ENCODE data around the gene SELE.

The SELE gene, protein sequence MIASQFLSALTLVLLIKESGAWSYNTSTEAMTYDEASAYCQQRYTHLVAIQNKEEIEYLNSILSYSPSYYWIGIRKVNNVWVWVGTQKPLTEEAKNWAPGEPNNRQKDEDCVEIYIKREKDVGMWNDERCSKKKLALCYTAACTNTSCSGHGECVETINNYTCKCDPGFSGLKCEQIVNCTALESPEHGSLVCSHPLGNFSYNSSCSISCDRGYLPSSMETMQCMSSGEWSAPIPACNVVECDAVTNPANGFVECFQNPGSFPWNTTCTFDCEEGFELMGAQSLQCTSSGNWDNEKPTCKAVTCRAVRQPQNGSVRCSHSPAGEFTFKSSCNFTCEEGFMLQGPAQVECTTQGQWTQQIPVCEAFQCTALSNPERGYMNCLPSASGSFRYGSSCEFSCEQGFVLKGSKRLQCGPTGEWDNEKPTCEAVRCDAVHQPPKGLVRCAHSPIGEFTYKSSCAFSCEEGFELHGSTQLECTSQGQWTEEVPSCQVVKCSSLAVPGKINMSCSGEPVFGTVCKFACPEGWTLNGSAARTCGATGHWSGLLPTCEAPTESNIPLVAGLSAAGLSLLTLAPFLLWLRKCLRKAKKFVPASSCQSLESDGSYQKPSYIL

DNA sequence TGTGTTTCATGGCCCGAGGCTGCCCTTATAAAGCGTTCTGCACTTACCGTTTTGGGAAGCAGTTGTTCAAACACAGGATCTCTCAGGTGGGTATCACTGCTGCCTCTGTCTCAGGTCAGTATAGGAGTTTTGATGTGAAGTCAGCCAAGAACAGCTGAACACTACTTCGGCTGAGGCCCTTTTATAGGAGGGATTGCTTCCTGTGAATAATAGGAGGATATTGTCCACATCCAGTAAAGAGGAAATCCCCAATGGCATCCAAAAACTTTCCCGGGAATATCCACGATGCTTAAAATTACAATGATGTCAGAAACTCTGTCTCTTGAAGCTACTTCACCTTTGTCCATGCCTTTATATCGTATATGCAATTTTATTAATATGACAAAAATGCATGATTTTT lies at the start of gene SELE:
Gene SELE, minus strand, starts transcription at position 156 of the 400 bp plus-strand sequence. CDS start 467 bp downstream, outside the sequence.
- DNase-seq (ENCODE audit: low spot score) = no peak

- no peak for DNase-seq (ENCODE audit: low spot score)
These were observed 48.7 kb upstream of the SELE start for GRCh38 chr1:169782596-169782995.

DNA sequence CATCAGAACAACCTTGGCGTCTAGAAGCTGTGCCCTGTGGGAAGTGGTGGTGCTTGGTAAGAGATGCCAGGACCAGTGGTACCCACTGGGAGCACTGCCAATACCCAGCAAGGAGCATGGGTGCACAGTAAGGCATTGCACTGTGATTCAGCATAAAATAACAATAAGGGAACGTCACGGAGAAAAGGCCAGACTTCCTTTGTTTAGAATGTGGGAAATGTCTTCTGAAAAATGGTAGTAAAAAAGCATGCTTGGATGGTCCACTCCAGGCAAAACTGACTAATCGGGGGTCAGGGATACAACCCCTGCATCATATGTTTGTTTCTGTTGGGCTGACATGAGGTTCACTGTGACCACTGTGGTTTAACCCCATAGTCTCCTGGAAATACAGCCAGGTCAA lies 46.1 kb upstream of the SELE start:
- no peak for DNase-seq (ENCODE audit: low spot score)

GRCh38 chr1:169779150-169779549 lies 45.3 kb upstream of the SELE start:
- DNase-seq (ENCODE audit: low spot score) = no peak

DNA sequence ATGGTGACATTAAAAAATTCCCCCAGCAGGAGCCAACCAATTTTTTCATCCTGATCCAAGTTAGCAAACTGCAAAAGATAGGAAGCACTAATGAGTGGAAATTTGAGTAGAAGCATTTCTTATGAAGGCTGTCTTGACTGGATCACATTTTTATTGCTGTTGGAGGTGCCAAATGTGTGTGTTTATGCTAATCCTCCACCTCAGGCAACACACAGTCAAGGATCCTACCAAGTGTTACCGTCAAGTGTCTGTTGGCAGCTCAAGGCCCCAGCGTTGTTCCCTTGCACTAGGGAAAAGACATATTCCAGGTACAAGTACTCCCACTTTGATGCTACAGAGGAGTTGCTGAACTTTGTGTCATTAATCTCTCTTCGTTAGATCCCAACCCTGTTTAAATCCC lies 42.6 kb upstream of the SELE start:
- no peak for DNase-seq (ENCODE audit: low spot score)

- DNase-seq (ENCODE audit: low spot score) = no peak
These were observed 34.3 kb upstream of the SELE start for GRCh38 chr1:169768161-169768560.

DNA sequence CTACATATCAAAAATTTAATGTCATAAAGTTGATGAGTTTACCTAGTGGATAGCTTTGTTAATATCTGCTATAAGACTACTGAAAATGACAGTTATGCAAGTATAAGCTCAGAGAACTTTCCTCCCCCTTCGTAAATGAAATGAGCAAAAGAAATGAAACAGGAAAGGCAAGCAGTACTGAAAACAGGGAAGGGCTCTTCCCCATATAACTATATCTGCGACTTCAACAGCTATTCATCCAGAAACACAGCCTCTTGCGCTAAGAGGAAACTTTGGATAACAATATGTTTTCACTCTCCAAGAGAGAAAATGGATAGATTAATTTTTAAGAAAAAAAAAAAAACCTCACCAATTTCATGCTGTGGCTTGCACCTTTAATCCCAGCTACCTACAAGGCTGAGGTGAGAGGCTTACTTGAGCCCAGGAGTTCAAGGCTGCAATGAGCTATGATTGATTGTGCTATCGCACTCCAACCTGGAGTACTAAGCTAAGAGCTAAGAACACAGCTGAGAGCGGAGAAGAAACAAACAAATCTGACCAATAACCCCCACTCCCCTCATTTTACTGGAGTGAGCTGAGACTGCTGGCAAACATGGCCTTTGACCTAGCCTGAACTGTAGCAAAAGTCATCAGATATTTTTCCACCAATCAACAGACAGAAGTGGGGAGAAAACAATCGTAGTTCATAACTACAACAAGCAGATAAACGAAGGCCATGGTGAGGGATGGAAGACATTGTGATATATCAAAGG lies 31.9 kb upstream of the SELE start:
- DNase-seq (ENCODE audit: low spot score) = no peak

- no peak for DNase-seq (ENCODE audit: low spot score)
These were observed 31.0 kb upstream of the SELE start for GRCh38 chr1:169764919-169765318.

DNA sequence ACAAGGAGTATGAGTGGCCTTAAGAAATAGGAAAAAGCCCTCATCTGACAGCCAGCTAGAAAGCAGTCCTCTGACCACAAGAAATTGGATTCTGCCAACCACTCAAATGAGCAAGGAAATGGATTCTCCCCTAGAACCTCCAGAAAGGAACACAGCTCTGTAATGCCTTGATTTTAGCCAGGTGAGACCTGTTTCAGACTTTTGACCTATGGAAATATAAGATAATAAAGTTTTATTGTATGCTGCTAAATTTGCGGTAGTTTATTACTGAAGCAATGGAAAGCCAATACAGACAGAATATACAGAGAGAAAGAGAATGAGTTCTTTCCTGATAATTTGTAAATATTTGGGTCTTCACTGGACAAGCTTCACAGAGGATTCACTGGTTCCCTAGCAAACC lies 28.8 kb upstream of the SELE start:
- DNase-seq (ENCODE audit: low spot score) = no peak

DNA sequence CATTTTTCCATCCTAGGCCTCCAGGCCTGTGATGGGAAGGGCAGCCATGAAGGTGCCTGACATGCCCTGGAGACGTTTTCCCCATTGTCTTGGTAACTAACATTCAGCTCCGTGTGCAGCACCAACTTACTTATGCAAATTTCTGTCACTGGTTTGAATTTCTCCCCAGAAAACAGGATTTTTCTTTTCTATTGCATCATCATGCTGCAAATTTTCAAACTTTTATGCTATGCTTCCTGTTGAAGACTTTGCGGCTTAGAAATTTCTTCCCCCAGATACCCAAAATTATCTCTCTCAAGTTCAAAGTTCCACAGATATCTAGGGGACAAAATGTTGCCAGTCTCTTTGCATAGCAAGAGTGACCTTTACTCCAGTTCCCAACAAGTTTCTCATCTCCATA lies 25.2 kb upstream of the SELE start:
- DNase-seq (ENCODE audit: low spot score) = no peak

DNA sequence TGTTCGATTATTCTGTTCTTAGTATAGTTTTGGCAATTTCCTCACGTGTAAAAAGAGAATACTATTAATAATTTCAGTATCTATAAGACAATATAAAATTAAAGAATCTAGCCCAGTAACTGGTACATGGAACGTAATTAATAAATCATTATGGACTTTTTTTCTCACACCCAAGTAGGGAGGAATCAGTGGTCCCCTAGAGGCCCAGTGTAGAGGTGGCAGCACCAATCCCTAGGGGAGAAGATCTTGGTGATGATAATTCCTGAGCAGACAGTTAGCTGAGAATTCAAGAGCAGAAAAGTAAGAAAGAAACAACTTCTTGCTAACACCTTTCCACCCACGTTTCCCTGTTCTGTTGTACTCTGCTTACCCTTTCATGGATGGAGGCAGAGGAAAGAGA lies 19.7 kb upstream of the SELE start:
- no peak for DNase-seq (ENCODE audit: low spot score)

GRCh38 chr1:169750041-169750440 lies 16.2 kb upstream of the SELE start:
- DNase-seq (ENCODE audit: low spot score) = no peak

DNA sequence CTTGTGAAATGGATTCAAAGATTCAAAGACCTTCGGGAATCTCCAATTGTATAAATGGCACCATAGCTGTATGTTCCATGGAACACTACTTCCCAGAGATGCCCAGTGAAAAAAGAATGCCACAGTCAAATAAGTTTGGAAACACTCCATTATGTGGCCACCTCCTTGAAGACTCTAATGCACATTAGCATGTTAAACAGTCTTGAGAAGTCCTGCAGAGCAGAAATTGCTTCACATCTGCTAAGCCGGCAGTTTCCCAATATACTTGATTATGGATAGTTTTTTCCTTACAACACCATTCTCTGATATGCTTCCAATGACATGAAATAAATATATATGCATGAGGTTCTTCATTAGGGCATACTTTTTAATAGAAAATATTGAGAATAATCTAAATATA lies 12.7 kb upstream of the SELE start:
- no peak for DNase-seq (ENCODE audit: low spot score)

DNA sequence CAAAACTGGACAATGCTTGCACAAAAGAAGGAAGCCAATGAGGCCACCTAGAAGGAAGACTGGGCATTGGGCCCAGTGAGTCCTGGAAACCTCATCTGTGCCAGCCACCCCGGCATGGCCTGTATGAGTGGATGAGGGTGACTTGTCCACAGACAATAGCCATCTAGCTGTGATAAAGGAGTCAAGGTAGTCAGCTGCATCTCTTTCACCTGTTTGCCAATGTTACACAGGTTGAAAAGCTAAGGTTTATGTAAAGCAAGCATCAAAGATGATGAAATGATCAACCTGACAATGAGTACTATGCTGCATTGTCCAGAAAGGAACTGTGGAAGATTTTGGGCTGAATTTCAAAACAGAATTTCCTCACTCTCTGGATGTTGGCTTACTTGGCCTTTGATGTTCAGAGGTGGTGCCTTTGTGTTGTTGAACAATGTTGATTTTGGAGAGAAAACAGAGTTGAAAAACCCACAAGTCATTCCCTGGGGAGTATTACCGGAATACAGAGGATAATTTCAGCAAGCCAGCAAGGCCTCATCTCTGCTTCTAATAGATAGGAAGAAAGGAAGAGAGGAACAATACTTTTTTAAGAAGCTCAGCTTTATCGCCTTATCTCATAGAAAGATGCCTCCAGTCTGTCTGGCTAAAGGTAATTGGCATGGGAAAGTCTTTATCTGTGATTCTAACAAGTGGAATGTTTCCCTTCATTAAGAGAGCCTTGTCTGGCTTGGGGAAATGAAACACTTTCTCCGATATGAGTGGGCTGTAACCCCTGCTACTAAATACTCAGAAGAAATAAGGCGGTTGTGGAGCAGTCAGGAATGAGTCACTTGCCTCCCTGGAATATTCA lies 11.4 kb upstream of the SELE start:
- DNase-seq (ENCODE audit: low spot score) = no peak

DNA sequence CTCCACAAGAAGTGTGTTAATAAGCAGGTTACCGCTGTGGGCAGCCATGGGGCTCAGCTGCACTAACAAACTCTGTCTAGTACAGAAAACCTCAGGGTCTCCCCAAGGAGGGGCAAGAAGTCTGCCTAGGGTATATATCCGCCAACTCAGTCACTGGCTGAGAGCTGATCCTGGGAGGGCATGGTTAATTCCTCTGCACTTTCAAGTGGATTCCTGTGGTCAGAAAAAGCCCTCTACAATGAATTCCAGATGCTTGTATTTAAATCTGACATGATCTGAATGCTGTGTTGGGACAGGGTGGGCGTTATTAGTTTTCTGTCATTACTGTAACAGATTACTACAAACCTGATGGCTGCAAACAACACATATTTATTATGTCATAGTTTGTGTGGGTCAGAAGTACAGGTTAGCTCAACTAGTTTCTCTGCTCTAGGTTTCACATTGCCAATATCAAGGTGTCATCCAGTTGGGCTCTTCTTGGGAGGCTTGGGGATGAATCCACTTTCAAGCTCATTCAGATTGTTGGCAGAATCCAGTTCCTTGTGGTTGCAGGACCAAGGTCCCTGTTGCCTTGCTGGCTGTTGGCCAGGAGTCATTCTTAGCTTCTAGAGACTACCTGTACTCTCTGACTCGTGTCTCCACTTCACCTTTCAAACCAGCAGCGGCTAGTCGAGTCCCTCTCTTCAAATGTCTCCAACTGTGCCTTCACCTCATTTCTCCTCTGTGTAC lies 8.0 kb upstream of the SELE start:
- DNase-seq (ENCODE audit: low spot score) = no peak

DNA sequence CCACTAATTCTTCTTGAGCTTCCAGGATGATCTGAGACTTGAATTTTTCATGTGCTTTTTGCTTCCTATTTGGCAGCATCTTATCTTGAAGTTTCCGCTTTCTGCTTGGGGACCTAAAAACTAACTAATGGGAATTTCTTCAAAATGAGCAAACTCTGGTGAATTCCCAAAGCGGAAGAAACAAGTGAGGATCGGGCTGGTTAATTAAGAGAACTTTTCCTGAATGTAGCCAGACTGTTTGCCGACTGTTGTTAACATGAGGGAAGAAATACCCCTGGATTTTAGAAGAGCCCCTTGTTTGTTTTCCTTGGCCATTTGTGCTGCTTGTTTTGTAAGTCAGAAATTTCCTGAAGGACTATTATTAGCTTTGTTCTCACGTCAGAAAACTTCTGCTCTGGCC lies 6.1 kb upstream of the SELE start:
- DNase-seq (ENCODE audit: low spot score) = no peak

DNA sequence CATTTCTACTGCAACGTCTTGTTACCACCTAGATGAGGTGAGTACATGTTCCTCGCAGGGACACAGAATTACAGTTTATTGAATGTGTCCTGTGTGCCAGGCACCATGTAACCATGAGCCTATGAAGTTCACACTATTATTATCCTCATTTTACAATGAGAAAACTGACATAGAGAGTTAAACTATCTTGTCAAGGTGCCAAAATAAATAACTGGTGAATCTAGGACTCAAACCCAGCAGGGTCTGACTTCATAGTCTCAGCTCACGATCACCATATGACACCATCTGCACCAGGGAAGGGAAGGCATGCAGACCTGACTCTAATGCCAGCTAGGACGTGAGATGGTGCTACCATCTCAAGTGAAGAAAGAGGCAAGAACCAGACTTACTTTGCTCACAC lies 2.4 kb downstream of the SELE start:
- DNase-seq (ENCODE audit: low spot score) = no peak

GRCh38 chr1:169729991-169730390 lies 3.9 kb downstream of the SELE start:
- no peak for DNase-seq (ENCODE audit: low spot score)

DNA sequence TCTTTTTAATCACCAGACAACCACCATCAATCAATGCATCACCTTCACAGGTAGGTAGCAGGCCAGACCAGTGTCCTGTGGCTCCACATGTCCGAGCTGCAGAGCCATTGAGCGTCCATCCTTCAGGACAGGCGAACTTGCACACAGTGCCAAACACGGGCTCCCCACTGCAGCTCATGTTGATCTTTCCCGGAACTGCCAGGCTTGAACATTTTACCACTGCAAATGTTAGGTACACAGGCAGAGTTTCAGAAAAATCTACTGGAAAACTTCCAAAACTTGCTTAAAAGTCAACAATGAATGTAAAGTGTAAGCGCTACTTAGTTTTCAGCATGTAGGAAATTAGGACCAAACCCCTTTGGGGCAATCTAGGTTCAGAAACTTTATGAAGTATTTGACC lies 6.6 kb downstream of the SELE start:
- DNase-seq (ENCODE audit: low spot score) = no peak

GRCh38 chr1:169726851-169727250 lies 7.0 kb downstream of the SELE start:
- DNase-seq (ENCODE audit: low spot score) = no peak

- DNase-seq (ENCODE audit: low spot score) = no peak
These were observed 7.9 kb downstream of the SELE start for GRCh38 chr1:169725930-169726329.

GRCh38 chr1:169724168-169724567 lies 9.7 kb downstream of the SELE start:
- DNase-seq (ENCODE audit: low spot score) = no peak
